ENCODE data around the gene NRXN2.

The NRXN2 gene

DNA sequence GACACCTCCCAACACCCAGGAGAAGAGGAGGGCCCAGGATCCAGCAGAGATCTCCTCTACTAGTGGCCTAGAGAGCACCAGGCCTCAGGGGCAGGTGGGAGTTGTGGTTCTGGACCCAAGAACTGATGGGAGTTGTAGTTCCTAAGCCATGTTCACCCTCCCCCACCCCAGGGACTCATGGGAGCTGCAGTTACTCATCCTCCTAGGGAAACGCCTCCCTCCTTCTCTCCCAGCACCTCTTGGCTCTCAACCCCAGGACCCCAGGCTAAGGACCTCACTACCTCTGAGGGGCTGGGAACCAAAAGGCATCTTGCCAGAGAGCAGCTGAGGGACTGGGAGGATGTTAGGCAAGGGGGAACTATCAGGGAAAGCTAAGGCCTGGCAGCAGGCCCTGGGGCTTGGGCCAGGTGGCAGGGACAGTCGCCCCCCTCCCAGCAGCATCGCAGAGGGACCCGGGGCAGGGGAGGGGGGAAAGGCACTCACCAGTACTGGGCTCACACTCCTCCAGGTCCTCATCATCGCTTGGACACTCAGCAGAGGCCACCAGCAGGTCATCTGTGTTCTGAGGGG is 103.1 kb downstream of the NRXN2 start:
- Histone ChIP-seq H3K4me2 (ENCODE audit: low read length) (no peak overlapping the region), H3K79me2 (ENCODE audit: insufficient read depth, low read length) (no peaks in the 10 kb centered on the region), H3K9ac (ENCODE audit: low read length) (no peak overlapping the region), H3K4me1 (ENCODE audit: insufficient read depth, low read length, severe bottlenecking) (no peaks in the 10 kb centered on the region), H4K20me1 (ENCODE audit: insufficient read depth, low read length) (no peaks in the 10 kb centered on the region), H3K9me3 (ENCODE audit: low read length) (no peaks in the 10 kb centered on the region), H3K36me3 (ENCODE audit: insufficient read depth, low read length) (no peaks in the 10 kb centered on the region), H3K4me3 (ENCODE audit: low read depth, low read length, poor library complexity, severe bottlenecking) (no peak overlapping the region), H3K9me2 (ENCODE audit: low read depth, low read length) (no peaks in the 10 kb centered on the region), H2AFZ (ENCODE audit: low read length) (no peak overlapping the region), H3K27me3 (ENCODE audit: insufficient read depth, low read length) (no peaks in the 10 kb centered on the region), H3F3A (ENCODE audit: insufficient read depth, low read length) (no peaks in the 10 kb centered on the region), H3K27ac (ENCODE audit: low read depth, low read length, poor library complexity, severe bottlenecking) (no peak overlapping the region)
- TF ChIP-seq EZH2 (IDR thresholded peaks at IDR 0.05; ENCODE audit: borderline replicate concordance, low read length) (no peak), CTCF (IDR thresholded peaks at IDR 0.05; ENCODE audit: low read length) (no peak)

DNA sequence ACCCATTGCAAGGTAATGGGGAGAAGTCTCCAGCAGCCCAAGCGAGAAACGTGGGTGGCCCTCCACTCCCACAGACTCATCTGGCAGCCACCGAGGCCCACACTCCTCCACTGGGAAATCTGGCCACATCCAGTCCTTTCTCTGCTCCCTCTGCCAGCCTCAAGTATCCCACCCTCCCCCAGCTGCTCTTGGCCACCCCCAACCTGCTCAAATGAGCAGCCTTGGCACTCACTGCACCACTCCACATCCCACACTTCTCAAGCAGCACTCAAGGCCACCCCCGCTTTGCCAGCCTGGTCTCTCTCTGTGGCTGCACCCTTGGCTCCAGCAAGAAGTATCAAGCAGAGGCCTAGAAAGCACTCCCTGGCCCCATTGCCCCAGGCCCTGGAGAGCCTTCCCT is 103.8 kb downstream of the NRXN2 start:
- Histone ChIP-seq H3K9me3 (ENCODE audit: low read length) (no peaks in the 10 kb centered on the region), H4K20me1 (ENCODE audit: insufficient read depth, low read length) (no peaks in the 10 kb centered on the region), H3K9ac (ENCODE audit: low read length) (no peak overlapping the region), H3F3A (ENCODE audit: insufficient read depth, low read length) (no peaks in the 10 kb centered on the region), H3K4me2 (ENCODE audit: low read length) (no peak overlapping the region), H3K4me1 (ENCODE audit: insufficient read depth, low read length, severe bottlenecking) (no peaks in the 10 kb centered on the region), H3K27ac (ENCODE audit: low read depth, low read length, poor library complexity, severe bottlenecking) (no peak overlapping the region), H3K36me3 (ENCODE audit: insufficient read depth, low read length) (no peaks in the 10 kb centered on the region), H3K27me3 (ENCODE audit: insufficient read depth, low read length) (no peaks in the 10 kb centered on the region), H3K9me2 (ENCODE audit: low read depth, low read length) (no peaks in the 10 kb centered on the region), H3K4me3 (ENCODE audit: low read depth, low read length, poor library complexity, severe bottlenecking) (no peak overlapping the region), H2AFZ (ENCODE audit: low read length) (no peak overlapping the region), H3K79me2 (ENCODE audit: insufficient read depth, low read length) (no peaks in the 10 kb centered on the region)
- TF ChIP-seq CTCF (IDR thresholded peaks at IDR 0.05; ENCODE audit: low read length) = no peak
- no peak for TF ChIP-seq EZH2 (IDR thresholded peaks at IDR 0.05; ENCODE audit: borderline replicate concordance, low read length)

- Histone ChIP-seq H3K4me2 (ENCODE audit: low read length) (no peak overlapping the region), H3K79me2 (ENCODE audit: insufficient read depth, low read length) (no peaks in the 10 kb centered on the region), H3K27ac (ENCODE audit: low read depth, low read length, poor library complexity, severe bottlenecking) (no peak overlapping the region), H4K20me1 (ENCODE audit: insufficient read depth, low read length) (no peaks in the 10 kb centered on the region), H3K9me3 (ENCODE audit: low read length) (no peaks in the 10 kb centered on the region), H3K4me3 (ENCODE audit: low read depth, low read length, poor library complexity, severe bottlenecking) (no peak overlapping the region), H3K36me3 (ENCODE audit: insufficient read depth, low read length) (no peaks in the 10 kb centered on the region), H3F3A (ENCODE audit: insufficient read depth, low read length) (no peaks in the 10 kb centered on the region), H2AFZ (ENCODE audit: low read length) (no peak overlapping the region), H3K4me1 (ENCODE audit: insufficient read depth, low read length, severe bottlenecking) (no peaks in the 10 kb centered on the region), H3K27me3 (ENCODE audit: insufficient read depth, low read length) (peaks cover 6% of the 10 kb centered on the region; the same call in 1 of the 2 replicates), H3K9me2 (ENCODE audit: low read depth, low read length) (no peaks in the 10 kb centered on the region), H3K9ac (ENCODE audit: low read length) (no peak overlapping the region)
- TF ChIP-seq CTCF (IDR thresholded peaks at IDR 0.05; ENCODE audit: low read length) = no peak
- no peak for TF ChIP-seq EZH2 (IDR thresholded peaks at IDR 0.05; ENCODE audit: borderline replicate concordance, low read length)
Observed at GRCh38 chr11:64616817-64617216, 106.2 kb downstream of the NRXN2 start.
